GM19463 (cell line): Measurements from ENCODE around the gene AMPD1.

ENCODE experiments used
- ATAC-seq: cut with Tn5 transposase; IDR thresholded peaks from one replicate; pipeline ENCODE4 v1.9.1; 2021; ENCODE audit warnings: mild to moderate bottlenecking, moderate library complexity; ENCODE audit not compliant: unreplicated experiment

Gene AMPD1

DNA sequence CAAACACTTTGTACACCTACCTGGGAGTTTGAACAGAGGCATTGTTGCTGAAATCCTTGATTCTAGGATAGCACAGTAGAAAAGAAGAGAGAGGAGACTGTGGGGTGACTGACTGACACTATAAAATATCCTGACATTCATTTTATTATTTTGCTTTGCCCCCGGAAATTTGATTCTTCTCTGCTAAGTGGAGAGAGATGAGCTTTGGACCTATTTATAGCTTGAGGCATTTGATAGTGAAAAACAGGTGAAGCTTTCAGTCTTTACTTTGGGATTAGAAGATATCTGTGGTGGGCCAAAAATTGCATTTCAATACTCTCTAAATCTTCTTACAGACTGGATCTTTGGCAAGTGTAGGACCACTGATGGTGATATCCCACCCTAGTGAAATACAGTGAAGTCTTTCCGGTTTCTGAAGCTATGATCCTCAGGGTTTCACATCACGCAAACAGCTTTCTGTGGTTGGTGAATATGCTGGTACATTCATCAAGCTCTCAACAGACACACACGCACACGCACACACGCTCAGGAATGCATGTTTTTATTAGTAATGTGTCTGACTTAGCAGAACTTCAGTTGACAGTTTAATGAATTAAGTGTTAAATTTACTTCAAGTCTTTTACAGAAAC, at the start of gene AMPD1:
Gene AMPD1, minus strand, starts transcription at position 117 of the 629 bp plus-strand sequence. Its CDS starts 75 bp downstream, at position 42.
- ATAC-seq, result no peak

DNA sequence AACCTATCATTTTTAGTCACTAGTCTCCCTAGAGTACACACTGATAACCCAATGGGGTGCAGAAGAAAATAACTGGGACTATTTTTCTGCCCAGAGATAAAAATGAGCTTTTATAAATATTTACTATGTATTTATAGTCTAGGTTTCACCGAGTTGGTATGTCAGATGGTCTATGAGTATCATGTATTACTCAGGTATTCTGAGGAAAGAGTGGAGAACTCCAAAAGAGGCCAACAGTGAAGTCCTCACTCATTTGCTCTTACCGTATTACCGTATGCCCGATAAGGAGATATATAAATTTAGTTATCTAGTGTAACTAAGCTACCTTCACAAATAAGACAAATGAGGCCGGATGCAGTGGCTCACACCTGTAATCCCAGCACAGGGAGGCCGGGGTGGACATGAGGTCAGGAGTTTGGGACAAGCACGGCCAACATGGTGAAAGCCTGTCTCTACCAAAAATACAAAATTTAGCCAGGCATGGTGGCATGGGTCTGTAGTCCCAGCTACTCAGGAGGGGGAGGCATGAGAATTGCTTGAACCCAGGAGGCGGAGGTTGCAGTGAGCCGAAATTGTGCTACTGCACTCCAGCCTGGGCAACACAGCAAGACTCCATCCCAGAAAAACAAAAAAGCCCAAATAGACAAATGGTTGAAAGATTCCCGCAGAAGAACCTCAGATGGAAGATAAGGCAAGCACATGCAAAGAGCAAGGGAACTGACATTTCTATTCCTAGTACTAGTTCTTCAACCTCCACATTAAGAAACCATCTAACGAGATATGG, 46.8 kb upstream of the AMPD1 start:
- ATAC-seq, result no peak

DNA sequence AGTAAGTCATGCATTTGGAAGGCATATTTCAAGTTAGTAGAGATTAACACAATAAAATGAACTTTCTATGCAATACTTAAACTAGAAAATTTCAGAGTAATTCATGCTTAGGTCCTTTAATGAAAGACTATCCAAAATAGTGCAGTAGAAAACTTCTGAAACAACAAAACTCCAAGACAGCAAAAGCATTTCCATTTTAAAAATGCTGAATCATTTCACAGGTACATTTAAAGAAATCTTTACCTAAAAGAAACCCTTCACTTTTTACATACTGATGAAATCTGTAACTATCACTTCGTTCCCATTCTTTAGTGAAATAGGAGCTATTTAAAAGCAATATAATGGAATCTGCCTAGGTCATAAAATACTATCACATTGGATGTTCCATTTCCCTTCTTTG, 45.0 kb upstream of the AMPD1 start:
- no peak for ATAC-seq

DNA sequence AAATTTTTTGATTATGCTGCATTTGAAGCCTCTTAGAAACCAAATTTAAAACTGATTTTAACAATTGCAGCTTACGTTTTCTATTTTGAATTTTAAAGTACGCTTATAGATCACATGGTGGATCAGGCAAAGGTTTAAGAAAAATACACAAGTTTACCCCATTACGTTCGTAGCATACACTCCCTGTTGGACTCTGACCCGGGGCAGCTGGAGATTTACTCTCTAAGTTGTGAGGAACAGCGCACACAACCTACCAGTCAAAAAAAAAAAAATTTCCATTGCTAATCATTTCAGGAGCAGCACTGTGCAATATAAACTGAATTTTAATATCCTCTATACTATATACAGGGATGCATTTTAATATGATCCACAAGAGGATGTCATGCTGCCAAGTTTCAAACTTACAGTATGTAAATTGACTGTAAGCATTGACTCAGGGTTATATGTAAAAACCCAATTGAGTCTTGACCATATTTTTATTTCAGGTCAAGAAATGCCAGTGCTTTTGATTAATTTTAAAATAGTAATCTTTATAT, 42.0 kb upstream of the AMPD1 start:
- ATAC-seq, result no peak

DNA sequence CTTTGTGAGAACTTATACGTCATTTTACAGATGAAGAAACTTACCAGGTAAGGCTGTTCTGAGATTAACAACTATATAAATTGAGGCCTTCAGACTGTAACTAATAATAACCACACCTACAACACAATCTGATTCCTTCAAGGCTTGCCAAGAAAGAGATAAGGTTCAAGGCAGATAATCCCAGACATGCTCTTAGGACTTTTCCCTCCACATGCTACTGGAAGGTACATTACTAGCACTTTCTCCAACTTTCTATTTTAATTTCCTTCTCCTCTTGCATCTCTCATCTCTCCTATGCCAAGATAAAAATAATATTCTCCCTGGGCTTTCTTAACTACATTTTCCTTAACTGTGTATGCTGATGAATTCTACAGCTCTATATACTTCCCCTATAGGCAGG, 40.1 kb upstream of the AMPD1 start:
- no peak for ATAC-seq

DNA sequence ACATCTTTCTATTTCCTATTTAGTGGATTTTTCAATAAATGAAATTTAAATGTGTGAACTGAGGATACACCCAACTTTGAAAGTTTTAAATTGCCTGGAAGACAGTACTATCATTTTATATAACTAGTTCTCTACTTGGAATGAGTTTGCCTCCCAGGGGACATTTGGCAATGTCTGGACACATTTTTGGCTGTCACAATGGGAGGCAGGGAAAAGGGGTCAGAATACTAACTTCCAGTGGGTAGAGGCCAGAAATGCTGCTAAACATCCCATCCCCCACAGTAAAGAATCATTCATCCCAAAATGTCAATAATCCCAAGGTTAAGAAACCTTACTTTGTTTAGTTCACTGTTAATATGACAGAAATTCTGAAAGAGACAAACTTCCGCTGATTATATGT, 34.4 kb upstream of the AMPD1 start:
- ATAC-seq, result no peak

DNA sequence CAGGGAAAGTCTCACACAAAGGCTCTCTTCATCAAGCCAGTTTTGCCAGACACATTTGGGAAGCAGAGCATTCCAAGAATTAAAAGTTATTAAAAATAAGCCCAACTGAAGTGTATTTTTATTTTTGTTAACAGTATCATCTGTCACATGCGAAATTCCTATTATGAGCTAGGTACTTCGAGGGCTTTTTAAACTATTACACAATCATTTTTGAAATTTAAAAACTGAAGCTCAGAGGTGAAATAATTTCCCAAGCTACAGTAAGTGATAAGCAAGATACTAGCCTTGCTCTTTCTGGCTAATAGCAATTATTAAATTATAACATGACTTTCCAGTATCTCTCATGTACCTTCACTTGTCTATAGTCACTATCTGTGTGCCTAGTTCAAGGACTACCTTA, 33.2 kb upstream of the AMPD1 start:
- ATAC-seq, result no peak

DNA sequence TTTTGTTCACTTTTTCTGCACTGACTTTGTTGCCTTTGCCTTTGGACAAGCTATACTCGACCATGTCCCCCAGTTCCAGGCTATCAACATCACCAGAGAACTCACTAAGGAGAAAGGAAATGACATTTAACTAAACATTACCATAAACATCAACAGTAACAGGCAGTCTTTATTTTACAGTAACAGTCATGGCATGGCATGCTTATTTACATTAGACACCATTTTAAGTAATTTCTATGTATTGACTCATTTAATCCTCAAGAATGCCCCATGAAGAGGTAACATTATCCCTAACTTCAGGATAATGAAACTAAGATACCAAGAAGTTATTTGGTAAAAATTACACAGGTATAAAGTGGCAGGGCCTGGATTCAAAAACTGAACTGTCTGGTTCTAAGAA, 29.9 kb upstream of the AMPD1 start:
- no peak for ATAC-seq

DNA sequence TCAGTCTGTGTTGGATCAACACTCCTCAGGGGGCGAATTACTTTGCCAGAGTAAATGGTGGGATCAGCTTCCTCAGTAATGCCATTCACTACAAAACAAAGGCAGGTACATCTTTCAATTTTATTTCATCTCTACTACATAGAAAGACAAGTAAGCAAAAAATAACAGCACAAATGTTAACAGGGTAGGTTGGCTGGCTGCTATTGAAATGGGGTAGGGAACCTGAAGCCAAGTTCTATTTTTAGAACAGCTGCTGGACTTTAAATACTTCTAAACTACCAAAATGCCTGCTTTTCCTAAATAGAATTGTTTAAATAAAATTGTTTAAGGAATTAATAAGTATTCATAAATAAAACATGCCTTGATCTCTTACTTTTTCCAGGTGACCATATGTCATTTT, 28.6 kb upstream of the AMPD1 start:
- ATAC-seq, result no peak

DNA sequence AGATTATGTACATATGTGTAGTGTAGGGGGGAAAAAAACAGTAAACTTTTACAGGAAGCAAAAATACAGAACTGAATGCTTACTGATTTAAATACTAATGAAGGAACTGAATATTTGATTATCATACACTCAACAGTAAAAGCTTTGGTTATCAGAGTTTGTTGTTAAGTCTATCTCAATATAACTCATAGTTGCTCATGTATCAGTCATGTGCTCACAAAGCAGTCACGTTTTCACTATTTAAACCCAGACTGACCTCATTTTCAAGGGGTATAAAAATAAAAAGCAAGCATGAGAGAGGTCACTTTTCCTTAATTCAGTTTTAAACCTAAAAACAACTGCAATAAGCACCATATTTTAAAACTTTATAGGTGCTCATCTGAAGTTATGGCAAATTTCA, 28.1 kb upstream of the AMPD1 start:
- no peak for ATAC-seq

DNA sequence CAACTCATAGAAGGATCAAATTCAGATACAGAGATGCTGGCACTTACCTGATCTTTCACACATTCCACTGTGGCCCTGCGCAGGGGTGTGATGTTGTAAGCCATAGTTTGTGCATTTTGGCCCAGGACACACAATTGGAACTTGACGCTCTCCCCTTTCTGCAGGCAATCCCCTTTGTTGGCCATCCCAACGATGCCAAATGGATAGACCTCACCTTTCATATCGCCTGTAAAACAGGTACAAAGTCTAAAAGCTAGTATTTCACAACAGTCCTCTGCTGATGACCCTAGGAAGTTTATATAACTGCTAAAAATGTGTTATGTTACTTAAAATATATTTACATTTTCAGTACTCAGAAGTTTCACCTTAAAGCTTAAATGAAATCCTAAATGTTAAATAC, 25.1 kb upstream of the AMPD1 start:
- ATAC-seq, result no peak

DNA sequence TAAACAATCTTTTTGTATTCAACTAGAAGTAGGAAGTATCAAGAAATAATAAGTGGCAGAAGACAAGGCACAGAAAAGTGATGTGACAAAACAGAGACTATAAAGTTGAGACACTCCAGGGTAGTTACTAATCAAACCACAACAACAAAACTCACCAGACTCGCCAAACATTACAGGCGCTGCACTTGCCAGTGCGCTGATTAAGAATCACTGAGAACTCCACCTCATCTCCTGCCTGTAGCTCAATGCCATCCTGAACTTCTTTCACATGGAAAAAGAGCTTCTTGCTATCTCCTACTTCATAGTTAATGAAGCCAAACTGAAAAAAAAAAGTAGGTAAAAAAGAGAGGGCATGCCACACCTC, 24.1 kb upstream of the AMPD1 start:
- ATAC-seq, result no peak

DNA sequence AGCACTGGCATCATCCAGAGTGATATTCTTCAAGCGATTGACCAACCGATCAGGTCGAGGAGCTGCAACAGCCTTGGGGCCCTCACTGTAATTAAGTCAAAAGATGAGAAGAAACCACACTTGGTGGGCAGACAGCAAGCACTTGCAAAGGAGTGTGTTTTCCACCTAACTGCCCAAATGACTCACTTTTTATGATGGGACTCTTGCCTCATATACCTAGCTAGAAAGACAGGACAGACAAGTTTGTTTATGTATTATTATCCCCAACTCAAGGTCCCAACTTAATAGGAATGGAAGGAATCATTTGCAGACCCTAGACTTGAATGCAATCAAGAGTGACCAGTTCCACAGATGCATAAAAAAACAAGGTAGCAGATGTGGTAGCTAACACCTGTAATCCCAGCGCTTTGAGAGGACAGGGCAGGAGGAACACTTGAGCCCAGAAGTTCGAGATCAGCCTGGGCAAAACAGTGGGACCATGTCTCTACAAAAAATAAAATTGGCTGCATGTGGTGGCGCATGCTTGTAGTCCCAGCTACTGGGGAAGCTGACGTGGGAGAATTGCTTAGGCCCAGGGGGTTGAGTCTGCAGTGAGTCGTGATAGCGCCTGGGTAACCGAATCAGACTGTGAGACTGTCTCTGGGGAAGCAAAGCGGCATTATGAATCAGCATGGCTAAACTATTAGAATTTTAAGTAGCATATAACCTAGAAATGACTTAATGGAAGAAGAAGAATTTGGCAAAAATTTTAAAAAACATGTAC, 23.5 kb upstream of the AMPD1 start:
- ATAC-seq, result no peak

DNA sequence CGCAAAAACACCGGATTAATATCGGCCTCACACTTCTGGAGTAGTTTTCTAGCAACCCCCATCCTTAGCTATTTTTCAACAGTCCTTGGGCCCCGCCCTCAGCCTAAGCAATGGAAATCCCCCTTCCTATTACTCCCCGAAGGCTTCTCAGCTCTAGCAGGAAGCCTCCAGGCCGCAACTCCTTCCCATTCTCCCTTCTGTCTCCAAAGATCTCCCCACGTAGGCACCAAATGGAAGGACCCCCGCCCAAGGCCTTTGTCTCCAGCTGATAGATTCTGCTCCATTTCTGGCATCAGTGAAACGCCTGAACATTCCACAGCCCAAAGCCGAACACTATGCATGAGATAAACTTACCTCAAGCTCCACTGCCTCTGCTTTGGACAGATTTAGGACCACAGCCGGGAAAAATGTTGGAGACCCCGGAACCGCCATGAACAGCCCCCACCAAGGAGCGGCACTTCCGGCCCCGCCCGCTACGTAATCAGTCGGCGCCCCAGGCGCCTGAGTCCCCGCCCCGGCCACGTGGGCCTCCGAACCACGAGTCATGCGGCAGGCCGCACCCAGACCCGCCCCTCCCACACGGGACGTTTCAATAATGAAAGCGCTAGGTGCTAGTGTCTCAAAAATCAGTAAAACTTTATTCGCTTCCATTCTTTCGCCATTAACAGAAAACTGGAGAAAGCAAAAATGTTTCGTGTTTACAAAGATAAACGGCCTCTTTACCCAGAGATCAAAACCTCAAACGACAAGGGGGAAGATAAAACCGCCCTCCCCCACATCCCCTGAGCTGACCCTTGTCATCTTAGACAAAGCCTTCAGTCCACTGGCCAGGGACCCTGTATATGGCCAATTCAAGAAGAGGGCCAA, 21.2 kb upstream of the AMPD1 start, which contains the start of gene NRAS:
Gene NRAS, minus strand, starts transcription at position 468 of the 867 bp plus-strand sequence. CDS start 611 bp downstream, outside the sequence.
- ATAC-seq, result peak; percentile 94

DNA sequence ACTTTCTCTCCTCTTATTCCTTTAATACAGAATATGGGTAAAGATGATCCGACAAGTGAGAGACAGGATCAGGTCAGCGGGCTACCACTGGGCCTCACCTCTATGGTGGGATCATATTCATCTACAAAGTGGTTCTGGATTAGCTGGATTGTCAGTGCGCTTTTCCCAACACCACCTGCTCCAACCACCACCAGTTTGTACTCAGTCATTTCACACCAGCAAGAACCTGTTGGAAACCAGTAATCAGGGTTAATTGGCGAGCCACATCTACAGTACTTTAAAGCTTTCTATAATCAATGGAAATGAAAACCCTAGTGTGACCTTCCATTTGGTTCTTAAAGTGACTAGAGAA, 20.6 kb upstream of the AMPD1 start:
- no peak for ATAC-seq

DNA sequence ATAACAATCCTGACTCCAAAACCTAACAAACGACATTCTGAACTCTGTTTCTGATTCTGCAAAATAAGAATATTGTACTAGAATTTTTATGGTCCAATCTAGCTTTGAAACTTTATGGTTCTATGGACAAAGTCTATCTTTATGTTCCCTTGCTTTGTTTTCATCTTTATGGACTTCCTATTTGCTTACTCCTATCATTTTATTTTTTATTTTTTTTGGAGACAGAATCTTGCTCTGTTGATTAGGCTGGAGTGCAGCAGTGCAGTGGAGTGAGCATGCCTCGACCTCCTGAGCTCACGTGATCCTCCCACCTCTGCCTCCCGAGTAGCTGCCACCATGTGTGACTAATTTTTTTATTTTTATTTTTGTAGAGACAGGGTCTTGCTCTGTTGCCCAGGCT, 17.6 kb upstream of the AMPD1 start:
- no peak for ATAC-seq

DNA sequence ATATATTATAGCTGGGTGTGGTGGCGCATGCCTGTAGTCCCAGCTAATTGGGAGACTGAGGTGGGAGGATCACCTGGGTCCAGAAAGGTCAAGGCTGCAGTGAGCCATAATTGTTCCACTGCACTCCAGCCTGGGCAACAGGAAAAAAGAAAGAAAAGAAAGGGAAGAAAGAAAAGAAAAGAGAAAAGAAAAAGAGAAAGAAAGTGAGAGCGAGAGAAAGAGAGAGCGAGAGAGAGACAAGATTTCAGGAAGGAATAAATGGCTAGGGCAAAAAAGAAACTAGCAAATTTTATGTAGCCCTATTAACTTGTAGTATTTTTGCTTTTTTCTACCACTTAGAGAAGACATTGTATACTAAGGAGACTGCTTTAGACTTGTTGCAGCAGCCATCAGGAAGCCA, 15.0 kb upstream of the AMPD1 start:
- no peak for ATAC-seq

DNA sequence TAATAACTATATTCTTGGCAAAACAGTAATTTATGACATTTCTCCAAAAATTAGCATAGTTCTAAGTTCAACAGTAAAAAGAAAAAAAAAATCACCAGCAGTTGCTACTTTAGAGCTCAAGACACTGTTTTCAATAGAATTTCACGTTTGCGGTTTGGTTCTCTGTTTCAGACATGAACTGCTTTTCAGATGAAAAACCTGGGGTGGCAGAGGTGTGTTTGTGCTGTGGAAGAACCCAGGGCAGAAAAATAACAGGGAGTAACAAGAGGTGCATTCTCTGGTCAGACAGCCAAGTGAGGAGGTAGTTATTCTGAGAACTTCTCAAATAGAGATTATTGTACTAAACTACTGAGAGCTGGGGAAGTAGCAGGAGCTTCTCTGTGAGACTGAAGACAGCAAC, 12.3 kb upstream of the AMPD1 start:
- no peak for ATAC-seq

DNA sequence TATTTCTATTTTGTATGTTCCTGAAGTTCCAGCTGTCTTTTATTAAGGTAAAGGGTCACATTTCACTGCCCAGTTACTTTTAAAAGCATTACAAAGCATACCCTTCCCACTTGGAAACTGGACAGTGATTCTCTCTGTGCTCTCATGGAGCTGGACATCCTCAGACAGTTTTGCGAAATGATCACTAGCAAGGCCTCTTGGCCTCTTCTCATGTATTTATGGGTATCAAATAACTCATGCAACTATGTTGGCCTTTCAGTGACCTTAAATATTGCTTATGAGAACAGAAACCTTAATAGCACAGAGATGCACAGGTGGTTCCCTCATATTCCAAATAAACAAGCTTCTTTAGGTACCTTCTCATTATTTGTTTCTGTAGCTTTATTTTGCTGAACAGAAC, 7.9 kb upstream of the AMPD1 start:
- ATAC-seq, result no peak

DNA sequence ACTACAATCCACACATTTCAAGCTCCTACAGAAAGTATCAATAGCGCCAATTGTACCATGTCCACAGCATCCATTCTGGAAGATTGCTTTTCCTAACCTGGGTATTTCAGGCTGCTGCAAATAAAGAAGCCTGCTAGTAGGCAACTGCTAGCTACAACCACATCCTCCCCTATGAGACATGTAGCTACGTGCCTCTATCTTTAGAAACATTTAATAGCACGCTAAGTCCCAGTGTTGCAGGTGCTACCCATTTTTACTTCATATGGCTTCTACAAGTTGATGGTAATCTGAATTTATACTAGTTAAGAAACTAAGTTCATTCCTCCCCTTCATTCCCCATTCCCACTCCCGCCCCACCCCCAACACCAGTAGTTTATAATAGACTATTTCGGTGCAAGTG, 7.4 kb upstream of the AMPD1 start:
- ATAC-seq, result no peak

DNA sequence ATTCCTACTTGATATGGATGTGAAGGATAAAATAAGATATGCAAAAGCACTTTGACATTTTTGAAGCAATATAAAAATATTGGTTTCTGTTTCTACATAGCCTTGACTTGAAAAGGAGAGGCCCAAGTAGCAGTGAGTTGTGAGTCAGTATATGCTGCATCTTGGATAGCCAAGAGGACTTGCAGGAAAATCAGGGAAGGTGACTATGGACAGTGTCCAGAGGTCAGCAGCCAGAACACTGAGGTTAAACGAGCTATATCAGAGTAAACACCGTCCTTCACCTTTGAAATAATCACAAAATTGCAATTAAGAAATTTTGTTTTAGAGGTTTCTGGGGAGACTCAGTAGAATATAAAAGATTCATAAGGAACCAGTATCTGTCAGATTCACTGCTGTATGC, 6.6 kb upstream of the AMPD1 start:
- no peak for ATAC-seq
